HEK293T (cell line): ENCODE data around the gene AHNAK.

Source experiments
- CTCF ChIA-PET: fragments of 350-600 bp; formaldehyde crosslinking; extraction: SDS; loops from one replicate; lab custom pipeline; 2021; ENCODE audit warnings: antibody characterized with exemption, inconsistent platforms; lab: Yijun Ruan, JAX
- POLR2A ChIA-PET: fragments of 350-600 bp; formaldehyde crosslinking; extraction: SDS; loops from one replicate; lab custom pipeline; 2020; ENCODE audit warnings: antibody characterized with exemption, inconsistent platforms; lab: Yijun Ruan, JAX
- DNase-seq: peaks from one replicate; pipeline ENCODE4 v3.0.0; 2012; ENCODE audit warnings: mixed read lengths; ENCODE audit errors: extremely low spot score
- ARNT ChIP-seq: fragments of 450-650 bp; IDR thresholded peaks from 2 replicates; pipeline ENCODE4 v1.6.1; 2017; ENCODE audit warnings: mild to moderate bottlenecking
- BHLHE40 ChIP-seq: fragments of 450-650 bp; IDR thresholded peaks from 2 replicates; pipeline ENCODE4 v1.6.1; 2016; ENCODE audit warnings: mild to moderate bottlenecking, moderate library complexity, borderline replicate concordance
- CTBP1 ChIP-seq: fragments of 450-650 bp; IDR thresholded peaks from 2 replicates; pipeline ENCODE4 v1.6.1; 2016; ENCODE audit warnings: borderline replicate concordance
- ELF4 ChIP-seq: fragments of 450-650 bp; IDR thresholded peaks from 2 replicates; pipeline ENCODE4 v1.6.1; 2017; ENCODE audit warnings: antibody characterized with exemption
- FOXA1 ChIP-seq: fragments of 450-650 bp; IDR thresholded peaks from 2 replicates; pipeline ENCODE4 v1.6.1; 2016; ENCODE audit warnings: mild to moderate bottlenecking
- FOXK2 ChIP-seq: fragments of 450-650 bp; IDR thresholded peaks from 2 replicates; pipeline ENCODE4 v1.6.1; 2016; ENCODE audit warnings: mild to moderate bottlenecking
- FOXM1 ChIP-seq: fragments of 450-650 bp; IDR thresholded peaks from 2 replicates; pipeline ENCODE4 v1.6.1; 2017; ENCODE audit warnings: mild to moderate bottlenecking, borderline replicate concordance
- HDGF ChIP-seq: fragments of 450-650 bp; IDR thresholded peaks from 2 replicates; pipeline ENCODE4 v1.6.1; 2017; ENCODE audit warnings: antibody characterized with exemption, borderline replicate concordance
- L3MBTL2 ChIP-seq: fragments of 450-650 bp; conservative IDR thresholded peaks from 2 replicates; pipeline ENCODE4 v1.6.1; 2016; ENCODE audit warnings: mild to moderate bottlenecking
- LEF1 ChIP-seq: fragments of 450-650 bp; IDR thresholded peaks from 2 replicates; pipeline ENCODE4 v1.6.1; 2017; ENCODE audit warnings: mild to moderate bottlenecking, borderline replicate concordance
- NFRKB ChIP-seq: fragments of 450-650 bp; IDR thresholded peaks from 2 replicates; pipeline ENCODE4 v1.6.1; 2016; ENCODE audit warnings: mild to moderate bottlenecking, moderate library complexity
- SP1 ChIP-seq: fragments of 450-650 bp; IDR thresholded peaks from 2 replicates; pipeline ENCODE4 v1.6.1; 2017
- SUZ12 ChIP-seq: fragments of 450-650 bp; IDR thresholded peaks from 2 replicates; pipeline ENCODE4 v1.6.1; 2016; ENCODE audit warnings: mild to moderate bottlenecking
- TARDBP ChIP-seq: fragments of 450-650 bp; IDR thresholded peaks from 2 replicates; pipeline ENCODE4 v1.6.1; 2016
- ZNF384 ChIP-seq: fragments of 450-650 bp; IDR thresholded peaks from 2 replicates; pipeline ENCODE4 v1.6.1; 2016
- TF ChIP-seq, protein P1 (sequence below): fragments of 450-650 bp; IDR thresholded peaks from 2 replicates; pipeline ENCODE4 v1.6.1; 2016

AHNAK gene

DNA sequence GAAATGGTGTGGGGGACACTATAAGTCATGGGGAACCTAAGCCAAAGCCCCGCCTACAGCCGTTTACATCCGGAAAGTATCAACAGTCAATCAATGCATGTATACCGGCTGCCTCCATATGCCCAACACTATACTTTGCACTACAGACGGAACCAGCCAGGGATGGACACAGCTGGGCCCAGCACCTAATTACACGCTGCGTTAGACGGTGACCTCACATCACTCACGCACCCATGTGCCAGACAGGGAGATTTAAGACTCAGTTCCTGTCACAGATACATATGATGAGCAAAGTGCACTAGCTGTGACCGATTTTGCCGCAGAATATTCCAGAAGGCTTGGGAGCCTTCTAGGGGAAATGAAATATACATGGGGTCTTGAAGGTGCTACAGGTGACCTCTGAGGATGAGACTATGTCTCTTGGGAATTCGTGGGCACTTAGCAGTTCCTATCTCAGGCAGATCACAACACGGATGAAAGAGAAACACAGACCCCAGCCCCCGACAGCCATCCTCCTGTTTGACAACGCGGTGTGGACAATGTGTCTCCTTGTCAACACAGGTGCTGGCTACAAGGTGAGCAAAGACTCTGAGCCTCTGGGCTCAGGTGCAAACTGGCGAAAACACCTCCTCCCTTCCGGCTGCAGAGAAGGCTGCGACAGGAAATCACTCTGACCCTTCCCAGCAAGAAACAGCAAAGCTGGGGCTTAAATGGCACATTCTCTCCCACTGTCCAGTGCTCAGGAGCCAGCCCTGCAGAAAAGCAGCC lies 8.0 kb downstream of the AHNAK start:
- ChIA-PET CTCF (interaction anchor here (0.7 to 1.3 kb wide), 2 partner anchors 114 to 322 kb away, joined by 3 to 7 read pairs; no protein-coding TSS in a partner anchor), POLR2A (no interaction called here)

GRCh38 chr11:62536301-62536957 lies 10.2 kb downstream of the AHNAK start:
- no peak for DNase-seq
- TF ChIP-seq LEF1 (no peak), FOXK2 (no peak), HDGF (no peak), CTBP1 (no peak), FOXM1 (no peak), ARNT (no peak), FOXA1 (no peak), NFRKB (no peak), ZNF384 (no peak), SUZ12 (no peak), TARDBP (no peak), SP1 (no peak), BHLHE40 (no peak), L3MBTL2 (no peak), ELF4 (no peak)
- TF ChIP-seq, protein P1, sequence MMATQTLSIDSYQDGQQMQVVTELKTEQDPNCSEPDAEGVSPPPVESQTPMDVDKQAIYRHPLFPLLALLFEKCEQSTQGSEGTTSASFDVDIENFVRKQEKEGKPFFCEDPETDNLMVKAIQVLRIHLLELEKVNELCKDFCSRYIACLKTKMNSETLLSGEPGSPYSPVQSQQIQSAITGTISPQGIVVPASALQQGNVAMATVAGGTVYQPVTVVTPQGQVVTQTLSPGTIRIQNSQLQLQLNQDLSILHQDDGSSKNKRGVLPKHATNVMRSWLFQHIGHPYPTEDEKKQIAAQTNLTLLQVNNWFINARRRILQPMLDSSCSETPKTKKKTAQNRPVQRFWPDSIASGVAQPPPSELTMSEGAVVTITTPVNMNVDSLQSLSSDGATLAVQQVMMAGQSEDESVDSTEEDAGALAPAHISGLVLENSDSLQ: no peak
- POLR2A ChIA-PET: no interaction called here
- CTCF ChIA-PET: no interaction called here

More for the DNA sequence above, 8.0 kb downstream of the AHNAK start:
- no peak for DNase-seq
- TF ChIP-seq HDGF: no peak
- TF ChIP-seq FOXK2: no peak
- TF ChIP-seq NFRKB: no peak
- TF ChIP-seq ELF4: no peak
- no peak for TF ChIP-seq TARDBP
- TF ChIP-seq SUZ12: no peak
- TF ChIP-seq, protein P1: no peak
- no peak for TF ChIP-seq BHLHE40
- no peak for TF ChIP-seq FOXA1
- no peak for TF ChIP-seq ARNT
- TF ChIP-seq SP1: no peak
- no peak for TF ChIP-seq CTBP1
- no peak for TF ChIP-seq ZNF384
- TF ChIP-seq FOXM1: no peak
- no peak for TF ChIP-seq LEF1
- no peak for TF ChIP-seq L3MBTL2

GRCh38 chr11:62535802-62536201 lies 10.8 kb downstream of the AHNAK start:
- no peak for DNase-seq
- ChIA-PET CTCF (interaction anchor here (0.7 kb wide), 1 partner anchor 10 kb away, joined by 3 read pairs; no protein-coding TSS in a partner anchor), POLR2A (no interaction called here)
- TF ChIP-seq NFRKB: no peak
- TF ChIP-seq, protein P1: no peak
- no peak for TF ChIP-seq BHLHE40
- TF ChIP-seq ARNT: no peak
- TF ChIP-seq TARDBP: no peak
- TF ChIP-seq FOXK2: no peak
- TF ChIP-seq ZNF384: no peak
- no peak for TF ChIP-seq FOXA1

DNA sequence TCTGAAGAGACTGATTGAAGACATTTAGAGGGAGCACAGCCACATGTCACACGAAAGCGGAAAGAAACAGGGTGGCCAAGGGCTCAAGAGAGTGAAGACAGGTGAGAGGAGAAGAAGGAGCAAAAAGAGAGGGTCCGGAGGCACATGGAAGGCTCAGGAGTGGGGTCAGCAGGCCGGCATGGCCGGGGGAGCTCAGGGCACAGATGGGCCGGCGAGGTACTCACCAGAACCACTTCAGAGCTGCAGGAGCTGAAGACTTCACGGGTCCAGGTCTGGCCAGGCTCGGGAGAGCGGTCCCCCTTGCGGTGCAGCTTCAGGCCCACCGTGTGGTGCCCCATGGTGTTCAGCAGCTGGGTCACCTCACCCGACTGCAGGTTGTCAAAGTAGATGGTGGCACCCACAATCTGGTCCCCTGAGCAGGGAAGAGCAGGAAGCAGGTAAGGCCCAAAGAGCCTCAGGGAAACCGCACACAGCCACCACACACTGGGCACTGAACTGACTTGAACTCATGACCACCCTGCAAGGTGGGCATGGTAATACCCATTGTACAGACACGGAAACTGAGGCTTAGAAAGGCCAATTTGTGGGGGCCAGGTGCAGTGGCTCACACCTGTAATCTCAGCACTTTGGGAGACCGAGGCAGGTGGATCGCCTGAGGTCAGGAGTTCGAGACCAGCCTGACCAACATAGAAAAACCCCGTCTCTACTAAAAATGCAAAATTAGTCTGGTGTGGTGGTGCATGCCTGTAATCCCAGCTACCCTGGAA lies 11.6 kb downstream of the AHNAK start:
- ChIA-PET POLR2A (no interaction called here), CTCF (no interaction called here)
- no peak for DNase-seq
- TF ChIP-seq FOXK2: no peak

DNA sequence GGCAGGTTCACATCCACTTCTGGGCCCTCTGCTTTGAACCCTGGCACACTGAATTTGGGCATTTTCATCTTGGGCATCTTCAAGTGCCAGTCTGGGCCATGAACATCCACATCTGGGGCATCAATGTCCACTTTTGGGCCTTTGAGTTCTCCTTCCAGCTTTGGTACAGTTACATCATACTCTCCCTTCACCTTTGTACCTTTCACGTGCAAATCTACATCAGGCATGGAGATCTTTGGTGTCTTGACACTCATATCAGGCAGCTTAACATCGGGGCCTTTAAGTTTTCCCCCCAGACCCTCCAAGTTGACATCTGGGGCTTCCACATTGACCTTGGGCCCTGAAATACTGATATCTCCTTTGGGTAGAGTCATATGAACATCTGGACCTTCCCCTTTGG lies 14.5 kb downstream of the AHNAK start:
- CTCF ChIA-PET: no interaction called here
- DNase-seq: no peak

More for the DNA sequence above, 14.5 kb downstream of the AHNAK start:
- TF ChIP-seq ARNT (no peak), SP1 (no peak), SUZ12 (no peak), TARDBP (no peak), FOXA1 (no peak), HDGF (no peak)
- TF ChIP-seq, protein P1: no peak
- POLR2A ChIA-PET: no interaction called here
